Stomach smooth muscle (tissue), 2 donors: ENCODE results near the gene CATSPER3.

Experiments
- H3K27ac ChIP-seq: one replicate; pipeline ENCODE4 v1.7.0; 2013; ENCODE audit warnings: mild to moderate bottlenecking, low read length, inconsistent platforms
- H3K27me3 ChIP-seq, 2 donors: one replicate each; pipeline ENCODE4 v1.7.0; 2013; ENCODE audit warnings: low read length in 2 of 2; ENCODE audit not compliant: insufficient read depth in 2 of 2, control insufficient read depth in 1 of 2
- H3K36me3 ChIP-seq, 2 donors: one replicate each; pipeline ENCODE4 v1.7.0; 2013; ENCODE audit warnings: low read length in 2 of 2; ENCODE audit not compliant: control insufficient read depth in 2 of 2, insufficient read depth in 2 of 2
- H3K4me1 ChIP-seq: one replicate; pipeline ENCODE4 v1.7.0; 2013; ENCODE audit warnings: low read length; ENCODE audit not compliant: control insufficient read depth, insufficient read depth
- H3K4me3 ChIP-seq, 2 donors: one replicate each; pipeline ENCODE4 v1.7.0; 2013; ENCODE audit warnings: low read length in 2 of 2
- H3K9ac ChIP-seq, 2 donors: one replicate each; pipeline ENCODE4 v1.7.0; 2013; ENCODE audit warnings: low read length in 2 of 2, mild to moderate bottlenecking in 1 of 2
- H3K9me3 ChIP-seq, 2 donors: one replicate each; pipeline ENCODE4 v1.7.0; 2013; ENCODE audit warnings: low read length in 2 of 2; ENCODE audit not compliant: control insufficient read depth in 2 of 2
- donor health status: healthy.
- donor health status: Pancreatic carcinoma.

The CATSPER3 gene

GRCh38 chr5:134944630-134945029 lies 23.1 kb upstream of the CATSPER3 start:
- Histone ChIP-seq H3K9me3 (no peaks in the 10 kb centered on the region), H3K4me1 (no peaks in the 10 kb centered on the region), H3K27ac (no peak overlapping the region), H3K9ac (no peak overlapping the region), H3K27me3 (no peaks in the 10 kb centered on the region), H3K36me3 (no peaks in the 10 kb centered on the region), H3K4me3 (no peak overlapping the region)

GRCh38 chr5:134945041-134945440 lies 22.7 kb upstream of the CATSPER3 start:
- no peak overlapping the region for H3K4me3 ChIP-seq
- H3K9me3 ChIP-seq = no peaks in the 10 kb centered on the region
- no peaks in the 10 kb centered on the region for H3K27me3 ChIP-seq
- H3K4me1 ChIP-seq = no peaks in the 10 kb centered on the region
- H3K9ac ChIP-seq = no peak overlapping the region
- H3K36me3 ChIP-seq = no peaks in the 10 kb centered on the region
- H3K27ac ChIP-seq = no peak overlapping the region

GRCh38 chr5:134948911-134949310 lies 18.8 kb upstream of the CATSPER3 start:
- H3K27me3 ChIP-seq = no peaks in the 10 kb centered on the region
- no peaks in the 10 kb centered on the region for H3K4me1 ChIP-seq
- peak overlapping the region in 1 of 2 donors; percentile 27 for H3K4me3 ChIP-seq
- H3K9me3 ChIP-seq = no peaks in the 10 kb centered on the region
- no peak overlapping the region for H3K27ac ChIP-seq
- no peak overlapping the region for H3K9ac ChIP-seq
- no peaks in the 10 kb centered on the region for H3K36me3 ChIP-seq

GRCh38 chr5:134949316-134949715 lies 18.4 kb upstream of the CATSPER3 start:
- no peaks in the 10 kb centered on the region for H3K9me3 ChIP-seq
- H3K36me3 ChIP-seq = no peaks in the 10 kb centered on the region
- H3K9ac ChIP-seq = no peak overlapping the region
- no peak overlapping the region for H3K27ac ChIP-seq
- no peaks in the 10 kb centered on the region for H3K27me3 ChIP-seq
- H3K4me3 ChIP-seq = no peak overlapping the region
- H3K4me1 ChIP-seq = no peaks in the 10 kb centered on the region

GRCh38 chr5:134957920-134958608 lies 9.6 kb upstream of the CATSPER3 start:
- Histone ChIP-seq H3K27ac (no peak overlapping the region), H3K9me3 (no peaks in the 10 kb centered on the region), H3K4me1 (no peaks in the 10 kb centered on the region), H3K4me3 (no peak overlapping the region), H3K9ac (no peak overlapping the region), H3K36me3 (peaks cover 0 to 6% of the 10 kb centered on the region in 2 donors), H3K27me3 (no peaks in the 10 kb centered on the region)

GRCh38 chr5:134958755-134959154 lies 9.0 kb upstream of the CATSPER3 start:
- Histone ChIP-seq H3K4me1 (no peaks in the 10 kb centered on the region), H3K27me3 (no peaks in the 10 kb centered on the region), H3K36me3 (peaks cover 0 to 6% of the 10 kb centered on the region in 2 donors), H3K4me3 (no peak overlapping the region), H3K9me3 (no peaks in the 10 kb centered on the region), H3K9ac (no peak overlapping the region), H3K27ac (no peak overlapping the region)

GRCh38 chr5:134963098-134963497 lies 4.6 kb upstream of the CATSPER3 start:
- Histone ChIP-seq H3K9ac (no peak overlapping the region), H3K4me3 (no peak overlapping the region), H3K36me3 (peaks cover 5 to 11% of the 10 kb centered on the region in 2 donors), H3K4me1 (no peaks in the 10 kb centered on the region), H3K9me3 (no peaks in the 10 kb centered on the region), H3K27ac (no peak overlapping the region), H3K27me3 (no peaks in the 10 kb centered on the region)

GRCh38 chr5:134964359-134965270 lies 3.1 kb upstream of the CATSPER3 start:
- Histone ChIP-seq H3K4me1 (no peaks in the 10 kb centered on the region), H3K9ac (no peak overlapping the region), H3K27ac (no peak overlapping the region), H3K4me3 (no peak overlapping the region), H3K27me3 (no peaks in the 10 kb centered on the region), H3K9me3 (no peaks in the 10 kb centered on the region), H3K36me3 (peaks cover 5 to 11% of the 10 kb centered on the region in 2 donors)

- Histone ChIP-seq H3K9ac (no peak overlapping the region), H3K27me3 (no peaks in the 10 kb centered on the region), H3K4me1 (no peaks in the 10 kb centered on the region), H3K27ac (no peak overlapping the region), H3K36me3 (peaks cover 5 to 11% of the 10 kb centered on the region in 2 donors), H3K9me3 (no peaks in the 10 kb centered on the region), H3K4me3 (no peak overlapping the region)
Measured at GRCh38 chr5:134965271-134965825, 2.4 kb upstream of the CATSPER3 start.

- H3K9ac ChIP-seq = no peak overlapping the region
- H3K9me3 ChIP-seq = no peaks in the 10 kb centered on the region
- no peak overlapping the region for H3K4me3 ChIP-seq
- H3K27ac ChIP-seq = no peak overlapping the region
- no peaks in the 10 kb centered on the region for H3K27me3 ChIP-seq
- H3K4me1 ChIP-seq = no peaks in the 10 kb centered on the region
- H3K36me3 ChIP-seq = peaks cover 5% of the 10 kb centered on the region in 2 donors
Measured at GRCh38 chr5:134968055-134968454, 348 bp downstream of the CATSPER3 start.
